ENCODE measurements around the gene PPP1R13L.

PPP1R13L gene

GRCh38 chr19:45424191-45425058, 19.6 kb upstream of the PPP1R13L start (continued):
- TF ChIP-seq ZBTB49 (tag by site-specific recombination; IDR thresholded peaks at IDR 0.05; ENCODE audit: low read depth) (no peak), ZNF513 (tag by site-specific recombination; IDR thresholded peaks at IDR 0.05) (no peak), ZNF146 (tag by site-specific recombination; IDR thresholded peaks at IDR 0.05) (no peak), OVOL3 (tag by site-specific recombination; IDR thresholded peaks at IDR 0.05) (no peak), PATZ1 (tag by site-specific recombination; IDR thresholded peaks at IDR 0.05) (peak; percentile 71), ZNF488 (tag by site-specific recombination; IDR thresholded peaks at IDR 0.05) (no peak), ZNF292 (tag by site-specific recombination; IDR thresholded peaks at IDR 0.05; ENCODE audit: borderline replicate concordance, low read depth) (no peak), CTCF (tag by site-specific recombination; IDR thresholded peaks at IDR 0.05) (no peak), ZFHX2 (tag by site-specific recombination; conservative IDR thresholded peaks at IDR 0.05) (0 out of 2 replicates have a peak, but pooled peaks have one; percentile 19), ZSCAN18 (tag by site-specific recombination; IDR thresholded peaks at IDR 0.05) (no peak), ZNF37A (tag by site-specific recombination; IDR thresholded peaks at IDR 0.05) (no peak), ZNF701 (tag by site-specific recombination; IDR thresholded peaks at IDR 0.05) (no peak), ZNF654 (tag by site-specific recombination; IDR thresholded peaks at IDR 0.05; ENCODE audit: low read depth) (no peak), ZBTB26 (tag by site-specific recombination; optimal IDR thresholded peaks at IDR 0.05) (peak; percentile 25), ZFP37 (tag by site-specific recombination; IDR thresholded peaks at IDR 0.05) (peak; percentile 75), ZNF280D (tag by site-specific recombination; IDR thresholded peaks at IDR 0.05) (0 out of 2 replicates have a peak, but pooled peaks have one; percentile 56), ZBTB48 (tag by site-specific recombination; IDR thresholded peaks at IDR 0.05) (no peak), ZNF501 (tag by site-specific recombination; IDR thresholded peaks at IDR 0.05) (no peak), ZNF843 (tag by site-specific recombination; IDR thresholded peaks at IDR 0.05) (no peak; the same call in 1 of the 2 replicates), ZNF529 (tag by site-specific recombination; IDR thresholded peaks at IDR 0.05; ENCODE audit: insufficient replicate concordance) (no peak)

All from HEK293 (cell line).